Nephron progenitor cell (in vitro differentiated cells): Measurements from ENCODE around the gene CDKN2AIPNL.
A peak's percentile ranks its signal among the peaks of the same experiment; 100 is the strongest.

Source experiments
- DNase-seq: peaks from one replicate; pipeline ENCODE4 v3.0.0; 2021
- H3K27ac Mint-ChIP-seq: 2 replicates; pipeline ENCODE4 v1.8.0; 2021; ENCODE audit warnings: mild to moderate bottlenecking, moderate library complexity, mixed read lengths
- H3K27me3 Mint-ChIP-seq: 2 replicates; pipeline ENCODE4 v1.8.0; 2021; ENCODE audit warnings: mild to moderate bottlenecking, low read depth, mixed read lengths; ENCODE audit not compliant: poor library complexity
- H3K36me3 Mint-ChIP-seq: 2 replicates; pipeline ENCODE4 v1.8.0; 2021; ENCODE audit warnings: low read depth, mixed read lengths
- H3K4me1 Mint-ChIP-seq: 2 replicates; pipeline ENCODE4 v1.8.0; 2021; ENCODE audit warnings: mixed read lengths
- H3K4me3 Mint-ChIP-seq: 2 replicates; pipeline ENCODE4 v1.8.0; 2021; ENCODE audit warnings: mild to moderate bottlenecking, moderate library complexity, mixed read lengths
- H3K9me3 Mint-ChIP-seq: 2 replicates; pipeline ENCODE4 v1.8.0; 2021; ENCODE audit warnings: mild to moderate bottlenecking, moderate library complexity, mixed read lengths
- TF ChIP-seq, protein P1 (sequence below): fragments of 200-600 bp; sonication (generic); IDR thresholded peaks from 2 replicates; pipeline ENCODE4 v1.5.0; 2021; ENCODE audit warnings: antibody characterized with exemption

CDKN2AIPNL gene

DNA sequence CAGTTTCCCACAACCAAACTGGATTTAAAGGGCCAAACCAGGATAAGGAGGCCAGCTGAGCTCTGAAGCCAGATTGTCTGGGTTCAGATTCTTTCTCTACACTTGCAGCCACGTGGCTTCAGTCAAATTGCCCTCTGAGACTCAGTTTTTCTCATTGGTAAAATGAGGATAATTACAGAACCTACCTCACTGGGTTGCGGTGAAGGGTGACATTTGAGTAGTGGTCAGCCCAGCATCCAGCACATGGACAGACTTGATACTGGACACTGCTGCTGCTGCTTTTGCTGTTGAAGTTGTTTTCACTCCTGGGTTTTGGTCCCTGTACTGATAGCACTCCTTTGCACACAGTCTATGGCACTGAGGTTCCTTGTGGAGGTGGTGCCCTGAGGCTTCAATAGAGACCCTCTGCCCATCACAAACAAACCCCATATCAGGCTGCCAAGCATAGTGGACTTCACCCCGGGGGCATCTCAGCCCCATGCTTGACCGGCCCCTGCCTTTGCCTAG is 25.7 kb upstream of the CDKN2AIPNL start:
- no peak for DNase-seq
- H3K27me3 Mint-ChIP-seq: peaks cover 5% of the 10 kb centered on the region
- H3K4me1 Mint-ChIP-seq: peaks cover 39% of the 10 kb centered on the region
- no peak overlapping the region for H3K4me3 Mint-ChIP-seq
- no peaks in the 10 kb centered on the region for H3K36me3 Mint-ChIP-seq
- no peak overlapping the region for H3K27ac Mint-ChIP-seq
- no peaks in the 10 kb centered on the region for H3K9me3 Mint-ChIP-seq
- TF ChIP-seq, protein P1, sequence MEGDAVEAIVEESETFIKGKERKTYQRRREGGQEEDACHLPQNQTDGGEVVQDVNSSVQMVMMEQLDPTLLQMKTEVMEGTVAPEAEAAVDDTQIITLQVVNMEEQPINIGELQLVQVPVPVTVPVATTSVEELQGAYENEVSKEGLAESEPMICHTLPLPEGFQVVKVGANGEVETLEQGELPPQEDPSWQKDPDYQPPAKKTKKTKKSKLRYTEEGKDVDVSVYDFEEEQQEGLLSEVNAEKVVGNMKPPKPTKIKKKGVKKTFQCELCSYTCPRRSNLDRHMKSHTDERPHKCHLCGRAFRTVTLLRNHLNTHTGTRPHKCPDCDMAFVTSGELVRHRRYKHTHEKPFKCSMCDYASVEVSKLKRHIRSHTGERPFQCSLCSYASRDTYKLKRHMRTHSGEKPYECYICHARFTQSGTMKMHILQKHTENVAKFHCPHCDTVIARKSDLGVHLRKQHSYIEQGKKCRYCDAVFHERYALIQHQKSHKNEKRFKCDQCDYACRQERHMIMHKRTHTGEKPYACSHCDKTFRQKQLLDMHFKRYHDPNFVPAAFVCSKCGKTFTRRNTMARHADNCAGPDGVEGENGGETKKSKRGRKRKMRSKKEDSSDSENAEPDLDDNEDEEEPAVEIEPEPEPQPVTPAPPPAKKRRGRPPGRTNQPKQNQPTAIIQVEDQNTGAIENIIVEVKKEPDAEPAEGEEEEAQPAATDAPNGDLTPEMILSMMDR: no peak

DNA sequence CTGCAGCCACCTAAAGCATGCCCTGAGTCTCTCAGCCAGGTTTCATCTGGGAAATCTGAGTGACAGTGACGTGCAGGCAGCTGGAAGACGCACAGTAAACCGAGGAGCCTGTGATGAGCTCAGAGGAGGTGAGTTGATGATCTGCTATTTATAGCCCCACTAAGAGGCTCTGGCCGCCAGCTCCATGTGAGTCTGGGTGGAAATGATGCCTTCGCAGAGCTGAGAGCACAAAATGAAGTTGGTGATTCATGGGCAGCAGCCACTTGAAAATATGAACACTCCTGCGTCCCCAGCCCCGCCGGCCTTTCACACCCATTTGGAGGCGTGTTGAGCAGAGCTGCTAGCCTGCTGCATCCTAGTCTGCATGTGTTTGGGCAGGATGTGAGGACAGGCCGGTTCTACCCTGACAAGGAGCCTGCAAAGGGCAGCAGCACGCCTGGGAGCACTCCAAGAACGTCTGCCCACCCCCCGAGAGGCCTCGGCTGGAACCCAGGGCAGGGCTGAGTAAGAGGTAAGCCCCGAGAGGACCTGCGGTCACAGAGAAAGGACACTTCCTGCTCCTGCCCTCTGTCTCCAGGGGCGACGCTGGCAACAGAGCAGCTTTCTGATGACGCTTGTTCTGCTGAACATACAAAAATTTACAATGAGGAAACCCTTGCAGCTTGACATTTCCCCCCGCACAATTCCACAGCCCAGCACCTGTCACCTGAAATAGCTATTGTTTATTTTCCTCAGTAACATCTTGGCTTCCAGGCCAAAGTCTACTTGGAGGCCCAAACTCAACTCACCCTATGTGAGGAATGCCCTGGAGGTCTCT is 25.1 kb upstream of the CDKN2AIPNL start:
- no peaks in the 10 kb centered on the region for H3K36me3 Mint-ChIP-seq
- TF ChIP-seq, protein P1: no peak
- DNase-seq: no peak

DNA sequence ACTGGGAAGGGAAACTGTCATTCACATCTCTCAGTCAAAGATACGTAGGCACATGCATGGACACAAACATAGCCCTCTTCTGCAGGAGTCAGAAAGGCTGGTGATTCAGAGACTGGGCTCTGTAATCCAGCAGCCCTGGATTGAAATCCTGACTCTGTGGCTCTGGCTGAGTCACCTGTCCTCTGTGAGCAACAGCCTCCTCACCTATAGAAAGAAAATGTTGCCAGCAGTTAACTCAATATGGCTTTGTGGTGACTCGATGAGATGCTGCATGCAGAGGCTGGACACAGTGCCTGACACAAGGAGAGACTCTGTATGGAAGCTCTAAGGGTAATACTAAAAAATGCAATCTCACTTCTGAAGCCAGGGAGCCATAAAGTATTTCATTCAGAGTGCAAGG is 23.9 kb upstream of the CDKN2AIPNL start:
- no peak for DNase-seq
- TF ChIP-seq, protein P1: no peak
- Mint-ChIP-seq H3K9me3 (no peaks in the 10 kb centered on the region), H3K27me3 (peaks cover 15% of the 10 kb centered on the region), H3K36me3 (no peaks in the 10 kb centered on the region), H3K4me3 (no peak overlapping the region), H3K27ac (no peak overlapping the region), H3K4me1 (peaks cover 29% of the 10 kb centered on the region)

More for the DNA sequence above, 25.1 kb upstream of the CDKN2AIPNL start:
- Mint-ChIP-seq H3K9me3 (no peaks in the 10 kb centered on the region), H3K27ac (peak overlapping the region; percentile 78), H3K4me3 (no peak overlapping the region), H3K27me3 (peaks cover 8% of the 10 kb centered on the region), H3K4me1 (peaks cover 33% of the 10 kb centered on the region)

DNA sequence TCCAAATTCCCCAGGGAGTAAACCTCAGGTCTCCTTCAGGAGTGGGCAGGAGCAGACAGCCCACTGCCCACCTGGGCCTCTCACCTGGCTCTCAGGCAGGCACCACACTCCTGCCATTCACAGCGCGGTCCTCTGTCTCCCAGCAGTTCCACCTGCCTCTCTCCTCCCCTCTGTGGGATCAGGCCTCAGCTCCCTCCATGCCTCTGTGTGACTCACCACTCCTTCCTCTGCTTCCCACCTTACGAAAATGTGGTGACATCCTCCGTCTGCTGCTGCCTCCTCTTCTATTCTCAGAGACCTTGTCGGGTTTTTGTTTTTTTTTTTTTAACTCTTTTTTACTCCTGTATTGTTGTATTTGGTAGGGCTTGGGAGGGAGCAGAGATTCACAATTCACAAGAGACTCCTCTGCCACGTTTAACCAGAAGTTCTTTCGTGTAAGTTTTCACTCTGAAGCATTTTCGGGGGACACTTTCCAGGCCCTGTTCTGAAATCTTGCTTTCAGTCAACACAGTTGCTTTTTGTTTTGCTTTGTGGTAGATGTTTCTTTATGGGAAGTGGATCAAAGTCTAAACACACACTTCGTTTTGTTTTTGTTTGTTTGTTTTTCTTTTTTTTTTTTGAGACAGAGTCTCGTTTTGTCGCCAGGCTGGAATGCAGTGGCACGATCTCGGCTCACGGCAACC is 21.1 kb upstream of the CDKN2AIPNL start:
- H3K27me3 Mint-ChIP-seq: peaks cover 20% of the 10 kb centered on the region
- peaks cover 35% of the 10 kb centered on the region for H3K4me1 Mint-ChIP-seq
- TF ChIP-seq, protein P1: no peak
- no peaks in the 10 kb centered on the region for H3K36me3 Mint-ChIP-seq
- H3K9me3 Mint-ChIP-seq: no peaks in the 10 kb centered on the region
- H3K4me3 Mint-ChIP-seq: no peak overlapping the region
- no peak for DNase-seq
- H3K27ac Mint-ChIP-seq: no peak overlapping the region

DNA sequence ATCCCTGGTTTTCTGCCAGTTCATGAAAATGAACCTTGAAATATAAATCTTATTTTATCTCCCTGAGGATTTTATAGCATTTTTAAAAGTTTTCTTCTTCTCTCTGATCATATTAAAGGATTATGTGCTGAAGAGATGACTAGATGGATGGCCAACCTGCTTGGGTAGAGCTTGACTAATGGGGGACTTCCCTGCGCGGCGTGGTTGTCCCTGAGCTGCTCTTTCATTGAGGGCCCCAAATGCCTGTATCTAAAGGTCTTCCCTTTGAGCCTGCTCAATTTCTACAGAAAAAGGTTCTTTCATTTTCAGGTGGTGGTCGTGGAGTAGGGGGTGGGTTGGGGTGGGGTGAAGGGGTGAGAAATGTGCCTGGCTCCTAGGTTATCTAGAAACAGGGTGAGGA is 20.5 kb upstream of the CDKN2AIPNL start:
- TF ChIP-seq, protein P1: no peak
- H3K27ac Mint-ChIP-seq: no peak overlapping the region
- H3K9me3 Mint-ChIP-seq: no peaks in the 10 kb centered on the region
- DNase-seq: no peak
- H3K4me3 Mint-ChIP-seq: no peak overlapping the region
- H3K4me1 Mint-ChIP-seq: peaks cover 34% of the 10 kb centered on the region
- peaks cover 20% of the 10 kb centered on the region for H3K27me3 Mint-ChIP-seq
- H3K36me3 Mint-ChIP-seq: no peaks in the 10 kb centered on the region
